T-helper 2 cell treated with Interferon-gamma antibody and Interleukin-4, amounts not matched to agents 100 ng/mL and 5 ng/mL, for 36 hours (primary cell): ENCODE results near the gene PSMB5. TPM values are rescaled to one million over a fixed set of nuclear protein-coding genes. Genes with fewer than 3 reads are reported as not detected.
"Not testable (repeated sequence)": the region's sequence is repeated elsewhere in the genome, so short reads cannot be mapped to it uniquely, and the experiment has no call there.

ENCODE experiments used
- intact Hi-C: fragments of 100-400 bp; cut with micrococcal nuclease; formaldehyde crosslinking; loops from one replicate; pipeline ENCODE4 v1.15.1; 2023
- total RNA-seq: library from RNA; stranded (reverse); gene quantifications from 2 replicates; pipeline ENCODE4 v1.2.3, GENCODE V29; 2022

PSMB5 gene
- total RNA-seq, 1 donor from 2014 or later, result 72.4 TPM

- intact Hi-C loops, result no loop called here
Observed at GRCh38 chr14:23020143-23021128, 14.3 kb downstream of the PSMB5 start.

GRCh38 chr14:23018107-23018506, 16.6 kb downstream of the PSMB5 start:
- intact Hi-C loops, result no loop called here

GRCh38 chr14:23017091-23017490, 17.6 kb downstream of the PSMB5 start:
- intact Hi-C loops, result no loop called here

GRCh38 chr14:23015618-23016017, 19.1 kb downstream of the PSMB5 start:
- intact Hi-C loops, result no loop called here

GRCh38 chr14:23013749-23014054, 21.0 kb downstream of the PSMB5 start:
- intact Hi-C loops, result not testable (repeated sequence)

GRCh38 chr14:23013054-23013748, 21.5 kb downstream of the PSMB5 start:
- intact Hi-C loops, result no loop called here

GRCh38 chr14:23009939-23010726, 24.6 kb downstream of the PSMB5 start, which contains the start of gene C14orf93:
C14orf93 (minus strand) TSS chr14:23010143; CDS start chr14:22999023, 11,120 bp downstream.
- intact Hi-C loops, result loop anchor here (5.0 to 10.0 kb wide), 2 partner anchors 93 to 295 kb away; partner anchors contain the start of genes BCL2L2, PPP1R3E and RBM23

GRCh38 chr14:23009483-23009938, 25.2 kb downstream of the PSMB5 start:
- intact Hi-C loops, result loop anchor here (5.0 to 10.0 kb wide), 2 partner anchors 92 to 295 kb away; partner anchors contain the start of genes BCL2L2, PPP1R3E and RBM23

GRCh38 chr14:23008831-23009230, 25.9 kb downstream of the PSMB5 start:
- intact Hi-C loops, result loop anchor here (5.0 to 10.0 kb wide), 2 partner anchors 92 to 296 kb away; partner anchors contain the start of genes BCL2L2, PPP1R3E and RBM23

- intact Hi-C loops, result loop anchor here (1.0 to 10.0 kb wide), 7 partner anchors 24 to 445 kb away; partner anchors contain the start of genes ACIN1, AJUBA, BCL2L2 and C14orf119
Observed at GRCh38 chr14:23006544-23007419, 27.9 kb downstream of the PSMB5 start.

- intact Hi-C loops, result loop anchor here (2.0 to 10.0 kb wide), 4 partner anchors 23 to 299 kb away; partner anchors contain the start of genes AJUBA, BCL2L2, PPP1R3E and PRMT5
Observed at GRCh38 chr14:23006188-23006534, 28.5 kb downstream of the PSMB5 start.

GRCh38 chr14:23005451-23006187, 29.1 kb downstream of the PSMB5 start:
- intact Hi-C loops, result loop anchor here (2.0 to 10.0 kb wide), 4 partner anchors 23 to 299 kb away; partner anchors contain the start of genes AJUBA, BCL2L2, PPP1R3E and PRMT5

GRCh38 chr14:23004274-23004673, 30.4 kb downstream of the PSMB5 start:
- intact Hi-C loops, result loop anchor here (10.0 kb wide), 1 partner anchor 301 kb away; the partner anchor contains the start of genes BCL2L2 and PPP1R3E

- intact Hi-C loops, result loop anchor here (10.0 kb wide), 1 partner anchor 302 kb away; the partner anchor contains the start of genes BCL2L2 and PPP1R3E
Observed at GRCh38 chr14:23002592-23002991, 32.1 kb downstream of the PSMB5 start.

GRCh38 chr14:23000860-23001259, 33.8 kb downstream of the PSMB5 start:
- intact Hi-C loops, result loop anchor here (10.0 kb wide), 1 partner anchor 304 kb away; the partner anchor contains the start of genes BCL2L2 and PPP1R3E

- intact Hi-C loops, result no loop called here
Observed at GRCh38 chr14:22998329-22999012, 36.2 kb downstream of the PSMB5 start.

- intact Hi-C loops, result no loop called here
Observed at GRCh38 chr14:22997676-22998323, 36.9 kb downstream of the PSMB5 start.
